ENCODE measurements around the gene ANOS1.
"Not testable (repeated sequence)": the region's sequence is repeated elsewhere in the genome, so short reads cannot be mapped to it uniquely, and the experiment has no call there.

DNA sequence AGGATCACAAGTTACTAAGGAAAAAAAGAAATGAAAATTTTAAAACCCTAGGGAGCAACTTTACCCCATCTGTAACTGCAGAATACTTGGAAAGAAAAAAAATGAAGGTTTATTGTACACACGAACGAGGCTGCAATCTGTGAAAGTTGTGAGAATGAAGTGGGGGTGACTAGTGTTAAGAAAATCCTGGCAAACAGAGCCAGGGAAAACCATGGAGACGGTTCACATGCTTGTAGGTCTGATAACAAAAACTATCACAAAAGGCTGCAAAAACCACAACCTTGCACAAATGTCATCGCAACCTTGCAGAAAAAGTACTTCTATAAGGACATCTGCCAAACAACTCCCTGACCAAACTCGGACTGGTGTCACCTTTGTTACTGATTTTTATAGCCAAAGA, 26.8 kb upstream of the ANOS1 start:
- TF ChIP-seq, protein P1, sequence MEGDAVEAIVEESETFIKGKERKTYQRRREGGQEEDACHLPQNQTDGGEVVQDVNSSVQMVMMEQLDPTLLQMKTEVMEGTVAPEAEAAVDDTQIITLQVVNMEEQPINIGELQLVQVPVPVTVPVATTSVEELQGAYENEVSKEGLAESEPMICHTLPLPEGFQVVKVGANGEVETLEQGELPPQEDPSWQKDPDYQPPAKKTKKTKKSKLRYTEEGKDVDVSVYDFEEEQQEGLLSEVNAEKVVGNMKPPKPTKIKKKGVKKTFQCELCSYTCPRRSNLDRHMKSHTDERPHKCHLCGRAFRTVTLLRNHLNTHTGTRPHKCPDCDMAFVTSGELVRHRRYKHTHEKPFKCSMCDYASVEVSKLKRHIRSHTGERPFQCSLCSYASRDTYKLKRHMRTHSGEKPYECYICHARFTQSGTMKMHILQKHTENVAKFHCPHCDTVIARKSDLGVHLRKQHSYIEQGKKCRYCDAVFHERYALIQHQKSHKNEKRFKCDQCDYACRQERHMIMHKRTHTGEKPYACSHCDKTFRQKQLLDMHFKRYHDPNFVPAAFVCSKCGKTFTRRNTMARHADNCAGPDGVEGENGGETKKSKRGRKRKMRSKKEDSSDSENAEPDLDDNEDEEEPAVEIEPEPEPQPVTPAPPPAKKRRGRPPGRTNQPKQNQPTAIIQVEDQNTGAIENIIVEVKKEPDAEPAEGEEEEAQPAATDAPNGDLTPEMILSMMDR (IDR thresholded peaks at IDR 0.05), result not testable (repeated sequence)
- not testable (repeated sequence) for TF ChIP-seq POLR2A (IDR thresholded peaks at IDR 0.05)
